Muscle of leg (tissue), 11 donors: ENCODE results near the gene TMEM132D. TPM values are rescaled to one million over a fixed set of nuclear protein-coding genes. Genes with fewer than 3 reads are reported as not detected.

ENCODE experiments used
- DNase-seq: peaks from one replicate; pipeline ENCODE4 v3.0.0; 2013
- H3K27ac ChIP-seq: one replicate; pipeline ENCODE4 v1.5.1; 2013; ENCODE audit warnings: mild to moderate bottlenecking, low read length, control low read depth
- H3K27me3 ChIP-seq: one replicate; pipeline ENCODE4 v1.6.1; 2013; ENCODE audit warnings: low read length; ENCODE audit not compliant: control insufficient read depth, insufficient read depth
- H3K36me3 ChIP-seq: one replicate; pipeline ENCODE4 v1.6.1; 2013; ENCODE audit warnings: low read length; ENCODE audit not compliant: control insufficient read depth, insufficient read depth
- H3K4me1 ChIP-seq: one replicate; pipeline ENCODE4 v1.6.1; 2013; ENCODE audit warnings: low read length; ENCODE audit not compliant: control insufficient read depth, insufficient read depth
- H3K4me3 ChIP-seq: one replicate; pipeline ENCODE4 v1.5.1; 2013; ENCODE audit warnings: low read length, control low read depth
- H3K9me3 ChIP-seq: replicated peaks from 2 replicates; pipeline ENCODE4 v1.6.1; 2013; ENCODE audit warnings: low read depth, low read length; ENCODE audit not compliant: control insufficient read depth
- WGBS: methylation state at CpG from one replicate; pipeline ENCODE4 v1.1.5; 2013; ENCODE audit warnings: missing lambda C conversion rate; ENCODE audit not compliant: insufficient coverage; 5-methylcytosine and 5-hydroxymethylcytosine counted together
- polyA plus RNA-seq, 8 donors: library from polyadenylated mRNA; unstranded; fragments of 120-200 nt; gene quantifications; one replicate each; pipeline versions ENCODE4 v1.2.1 to v1.2.3, GENCODE V29; 2013; ENCODE audit warnings: inconsistent platforms in 1 of 8, low replicate concordance in 1 of 8; ENCODE audit not compliant: insufficient read length in 8 of 8, insufficient read depth in 1 of 8
- total RNA-seq: library from RNA; stranded (reverse); fragments of 120-200 nt; gene quantifications from one replicate; pipeline ENCODE4 v1.2.4, GENCODE V29; 2013

The TMEM132D gene
- total and polyA plus RNA-seq, 9 donors: 0.44 to 2.0 (median 0.85) TPM

DNA sequence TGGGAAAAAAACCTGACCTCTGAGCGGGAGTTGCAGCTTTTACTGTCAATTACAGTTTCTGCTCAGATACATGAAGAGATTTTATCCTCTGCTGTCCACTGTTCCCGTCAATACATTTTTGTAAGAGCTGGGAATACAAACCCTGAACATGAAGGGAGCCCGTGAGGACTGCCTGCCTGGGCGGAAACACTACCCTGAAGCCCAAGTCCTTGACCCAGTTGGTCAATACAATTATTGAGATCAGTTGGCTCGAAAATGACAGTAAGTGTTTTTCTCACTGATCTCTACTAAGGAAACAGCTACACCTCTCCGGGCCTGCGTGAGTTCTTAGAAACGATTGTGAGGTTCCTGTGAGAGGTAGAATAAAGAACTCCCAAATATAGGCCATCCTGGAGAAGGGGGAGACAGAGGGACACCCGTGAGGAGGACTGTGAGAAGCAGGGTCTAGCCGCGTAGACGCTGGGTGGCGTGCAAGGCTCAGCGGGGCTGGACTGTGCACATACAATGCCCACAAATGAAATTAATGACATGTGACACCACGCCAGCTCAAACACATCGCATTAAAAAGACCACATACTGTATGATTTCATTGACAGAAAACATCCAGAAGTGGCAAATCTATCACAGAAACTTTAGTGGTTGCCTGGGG is 509.5 kb downstream of the TMEM132D start:
- 79% methylated on average over 10 of the region's 16 CpGs for WGBS
- no peak overlapping the region for H3K4me3 ChIP-seq
- no peaks in the 10 kb centered on the region for H3K27me3 ChIP-seq
- no peak overlapping the region for H3K27ac ChIP-seq
- no peaks in the 10 kb centered on the region for H3K9me3 ChIP-seq
- H3K4me1 ChIP-seq: no peaks in the 10 kb centered on the region
- H3K36me3 ChIP-seq: no peaks in the 10 kb centered on the region
- no peak for DNase-seq

DNA sequence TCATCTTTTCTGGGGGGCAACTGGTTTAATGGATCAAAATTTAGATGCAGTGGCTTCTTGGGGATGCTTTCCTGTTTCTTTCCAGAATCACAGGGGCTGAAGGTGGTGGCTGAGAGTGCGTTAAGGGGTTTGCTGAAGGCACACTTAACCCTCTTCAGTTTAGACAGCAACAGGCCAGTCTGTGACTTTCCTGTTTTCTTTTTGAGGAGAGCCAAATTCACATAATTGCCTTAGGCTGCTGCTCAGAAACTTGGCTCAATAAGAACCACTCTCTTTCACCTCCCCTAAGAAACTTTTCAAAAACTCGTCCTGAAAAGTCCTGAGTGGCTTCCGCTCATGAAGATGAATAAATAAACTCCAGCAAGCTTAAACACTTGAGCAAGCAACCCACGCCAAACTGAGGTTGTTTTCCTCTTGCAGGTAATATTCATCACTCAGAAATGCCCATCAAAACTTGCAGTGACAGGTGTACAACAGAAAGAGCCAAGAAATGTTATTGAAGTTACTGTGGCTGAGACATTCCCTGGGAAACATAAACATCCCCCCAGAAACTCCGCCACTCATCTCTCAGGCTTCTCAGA is 510.4 kb downstream of the TMEM132D start:
- Histone ChIP-seq H3K36me3 (no peaks in the 10 kb centered on the region), H3K27ac (no peak overlapping the region), H3K4me1 (no peaks in the 10 kb centered on the region), H3K27me3 (no peaks in the 10 kb centered on the region), H3K4me3 (no peak overlapping the region), H3K9me3 (no peaks in the 10 kb centered on the region)
- DNase-seq: no peak
- 63% methylated on average over 1 of the region's 5 CpGs for WGBS

DNA sequence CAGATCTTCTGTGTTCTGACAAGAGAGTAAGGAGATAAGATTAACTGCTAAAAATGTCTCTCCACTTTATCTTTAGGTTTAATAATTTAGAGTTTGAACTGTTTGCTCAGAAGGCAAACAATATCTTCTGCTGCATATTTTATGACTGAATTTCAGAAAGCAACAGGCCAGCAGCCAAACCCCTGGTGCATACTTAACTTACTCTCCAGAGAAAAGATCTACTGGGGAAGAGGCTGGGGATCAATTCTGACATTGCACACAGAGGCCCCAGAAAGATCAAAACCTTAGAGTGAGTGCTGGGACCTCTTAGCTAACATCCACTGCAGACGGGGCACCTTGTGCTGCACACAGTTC is 518.2 kb downstream of the TMEM132D start:
- H3K27me3 ChIP-seq: no peaks in the 10 kb centered on the region
- no peaks in the 10 kb centered on the region for H3K4me1 ChIP-seq
- no peaks in the 10 kb centered on the region for H3K36me3 ChIP-seq
- no peak overlapping the region for H3K4me3 ChIP-seq
- WGBS: 63% methylated on average over 1 of the region's 1 CpG
- H3K9me3 ChIP-seq: no peaks in the 10 kb centered on the region
- DNase-seq: no peak
- no peak overlapping the region for H3K27ac ChIP-seq

DNA sequence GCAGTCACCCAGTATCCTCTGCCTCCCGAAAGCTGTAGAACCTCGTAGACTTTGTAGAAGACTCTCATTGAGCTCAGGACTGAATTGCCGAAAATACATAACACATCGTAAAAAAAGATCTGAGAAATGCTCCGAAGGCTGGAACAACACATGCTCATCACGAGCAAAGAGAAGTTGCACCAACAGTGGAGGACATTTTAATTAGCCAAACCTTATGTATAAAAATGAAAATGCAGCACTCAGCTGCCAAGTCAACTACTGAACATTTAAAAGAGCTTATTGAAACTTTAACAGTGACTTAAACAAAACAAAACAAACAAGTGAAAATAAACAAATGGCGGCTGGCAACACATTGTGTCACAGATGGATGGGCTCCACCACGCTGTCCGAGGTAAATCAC is 519.9 kb downstream of the TMEM132D start:
- WGBS: 82% methylated on average over 4 of the region's 9 CpGs
- no peak overlapping the region for H3K27ac ChIP-seq
- H3K36me3 ChIP-seq: no peaks in the 10 kb centered on the region
- H3K9me3 ChIP-seq: no peaks in the 10 kb centered on the region
- DNase-seq: no peak
- H3K4me1 ChIP-seq: no peaks in the 10 kb centered on the region
- H3K27me3 ChIP-seq: no peaks in the 10 kb centered on the region
- H3K4me3 ChIP-seq: no peak overlapping the region

DNA sequence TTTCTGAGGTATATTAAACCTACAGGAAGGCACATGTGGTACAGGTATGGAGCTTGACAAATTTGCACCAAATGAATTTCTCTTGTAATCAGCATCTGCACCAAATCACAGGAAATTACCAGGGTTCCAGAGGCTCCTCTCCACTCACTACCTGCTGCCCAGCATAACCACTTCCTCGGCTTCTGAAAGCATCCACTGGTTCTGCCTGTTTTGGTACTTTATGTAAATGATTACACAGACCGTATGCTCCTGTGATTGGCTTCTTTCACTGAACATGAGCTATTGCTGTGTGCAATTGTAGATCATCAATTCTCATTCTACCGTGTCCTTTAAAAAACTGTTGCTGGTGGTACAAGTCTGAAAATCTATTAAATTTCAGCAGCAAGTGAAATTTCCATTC is 522.1 kb downstream of the TMEM132D start:
- no peaks in the 10 kb centered on the region for H3K4me1 ChIP-seq
- no peak for DNase-seq
- H3K27ac ChIP-seq: no peak overlapping the region
- no peaks in the 10 kb centered on the region for H3K36me3 ChIP-seq
- no peak overlapping the region for H3K4me3 ChIP-seq
- H3K27me3 ChIP-seq: no peaks in the 10 kb centered on the region
- no CpG with 5 or more reads among the region's 3 CpGs for WGBS
- no peaks in the 10 kb centered on the region for H3K9me3 ChIP-seq

DNA sequence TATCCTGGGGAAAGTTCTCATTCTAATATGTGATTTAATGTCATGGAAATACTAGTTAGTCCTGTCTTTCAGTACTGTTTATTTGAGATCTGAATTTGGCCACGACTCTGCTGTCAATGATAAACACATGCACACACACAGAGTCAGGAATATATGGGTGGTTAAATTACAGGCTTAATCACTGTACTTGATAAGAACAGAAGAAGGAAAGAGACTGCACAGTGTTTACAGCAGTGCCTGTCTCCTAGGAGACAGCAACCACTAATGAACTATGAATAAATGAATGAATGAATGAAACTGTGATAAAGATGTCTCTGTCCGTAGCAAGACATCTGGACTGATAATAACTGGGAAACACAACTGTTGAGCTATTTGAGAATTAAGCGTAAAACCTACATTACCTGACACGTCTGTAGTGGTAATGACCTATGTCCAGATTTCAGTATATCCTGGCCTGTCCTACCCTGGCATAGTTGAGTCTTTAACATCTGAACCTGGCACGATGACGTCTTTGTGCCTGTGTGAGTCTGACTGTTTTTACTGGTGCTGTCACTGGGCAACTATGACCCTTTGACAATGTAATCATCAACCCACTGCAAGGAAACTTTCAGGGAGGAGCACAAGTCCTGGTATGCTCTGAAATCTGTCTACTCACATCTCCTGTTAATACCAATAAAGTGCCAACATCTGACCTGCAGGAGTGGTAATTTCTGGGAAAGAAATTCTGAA is 524.6 kb downstream of the TMEM132D start:
- Histone ChIP-seq H3K36me3 (no peaks in the 10 kb centered on the region), H3K27me3 (no peaks in the 10 kb centered on the region), H3K4me3 (no peak overlapping the region), H3K4me1 (no peaks in the 10 kb centered on the region), H3K9me3 (no peaks in the 10 kb centered on the region), H3K27ac (no peak overlapping the region)
- no peak for DNase-seq
- 74% methylated on average over 5 of the region's 6 CpGs for WGBS

DNA sequence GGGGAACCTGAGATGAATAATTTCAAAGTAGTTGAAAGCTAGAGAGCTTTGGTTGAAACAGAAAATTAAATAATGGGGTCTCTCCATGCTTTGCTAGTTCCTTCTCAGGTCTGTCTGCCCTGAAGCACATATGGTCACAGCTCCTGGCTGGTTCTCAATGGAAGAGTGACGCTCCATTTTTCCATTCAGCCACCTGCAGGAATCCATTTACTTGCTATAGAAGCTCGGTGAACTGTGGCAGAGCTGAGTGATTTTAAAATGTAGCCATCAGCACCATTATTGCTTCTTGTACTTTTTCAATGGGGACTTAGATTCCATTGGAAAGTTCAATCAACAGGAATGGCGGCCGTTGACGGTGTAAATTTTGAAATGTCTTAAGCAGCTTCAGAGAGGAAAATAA is 525.3 kb downstream of the TMEM132D start:
- WGBS: 96% methylated on average over 3 of the region's 5 CpGs
- no peak for DNase-seq
- no peaks in the 10 kb centered on the region for H3K36me3 ChIP-seq
- no peaks in the 10 kb centered on the region for H3K4me1 ChIP-seq
- H3K9me3 ChIP-seq: no peaks in the 10 kb centered on the region
- no peaks in the 10 kb centered on the region for H3K27me3 ChIP-seq
- H3K4me3 ChIP-seq: no peak overlapping the region
- H3K27ac ChIP-seq: no peak overlapping the region

DNA sequence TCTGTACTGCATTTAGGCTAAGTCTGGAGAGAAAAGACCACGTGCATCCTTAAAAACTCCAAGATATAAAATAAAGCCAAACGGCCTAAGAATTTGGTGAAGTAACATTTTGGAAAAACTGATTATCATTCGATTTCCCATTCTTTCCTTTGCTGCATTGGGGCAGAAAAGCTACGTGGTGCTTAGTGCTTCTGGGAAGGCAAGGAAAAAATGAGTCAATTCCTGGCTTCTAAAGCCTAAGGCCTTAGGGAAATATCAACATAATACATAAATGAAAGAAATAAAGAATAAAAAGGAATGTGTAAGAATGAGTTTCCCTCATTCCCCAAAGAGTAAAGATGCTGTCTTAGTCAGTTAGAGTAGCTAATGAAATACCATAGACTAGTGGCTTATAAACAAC is 530.1 kb downstream of the TMEM132D start:
- Histone ChIP-seq H3K9me3 (no peaks in the 10 kb centered on the region), H3K4me3 (no peak overlapping the region), H3K27ac (no peak overlapping the region), H3K27me3 (no peaks in the 10 kb centered on the region), H3K36me3 (no peaks in the 10 kb centered on the region), H3K4me1 (no peaks in the 10 kb centered on the region)
- WGBS: no CpG with 5 or more reads among the region's 4 CpGs
- DNase-seq: peak; percentile 78

DNA sequence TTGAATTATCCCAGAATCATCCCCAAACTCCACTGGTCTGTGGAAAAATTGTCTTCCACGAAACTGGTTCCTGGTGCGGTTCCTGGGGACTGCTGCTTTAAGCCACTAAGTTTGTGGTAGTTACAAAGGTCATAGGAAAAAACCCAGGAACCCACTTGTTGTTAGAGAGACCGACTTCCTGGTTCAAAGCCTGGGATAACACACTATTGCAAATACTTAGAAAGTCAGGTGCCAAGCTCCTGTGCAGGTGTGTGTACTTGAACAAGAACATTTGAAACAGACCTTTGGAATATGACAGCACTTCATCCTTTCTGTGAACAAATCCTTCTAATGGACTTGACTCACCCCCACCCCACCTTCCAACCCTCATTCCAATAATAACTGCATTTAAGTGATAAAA is 530.9 kb downstream of the TMEM132D start:
- H3K36me3 ChIP-seq: no peaks in the 10 kb centered on the region
- H3K4me1 ChIP-seq: no peaks in the 10 kb centered on the region
- H3K27me3 ChIP-seq: no peaks in the 10 kb centered on the region
- DNase-seq: no peak
- no peak overlapping the region for H3K4me3 ChIP-seq
- no CpG with 5 or more reads among the region's 3 CpGs for WGBS
- H3K27ac ChIP-seq: no peak overlapping the region
- H3K9me3 ChIP-seq: no peaks in the 10 kb centered on the region

DNA sequence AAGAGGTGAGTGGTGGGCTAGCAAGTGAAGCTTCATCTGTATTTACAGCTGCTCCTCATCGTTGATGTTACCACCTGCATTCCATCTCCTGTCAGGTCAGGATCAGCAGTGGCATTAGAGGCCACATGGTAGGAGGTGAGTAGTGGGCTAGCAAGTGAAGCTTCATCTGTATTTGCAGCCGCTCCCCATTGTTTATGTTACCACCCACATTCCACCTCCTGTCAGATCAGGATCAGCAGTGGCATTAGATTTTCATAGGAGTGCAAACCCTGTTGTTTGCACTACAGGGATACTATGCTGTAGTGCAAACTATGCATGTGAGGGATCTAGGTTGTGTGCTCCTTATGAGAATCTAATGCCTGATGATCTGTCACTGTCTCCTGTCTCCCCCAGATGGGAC is 531.5 kb downstream of the TMEM132D start:
- Histone ChIP-seq H3K9me3 (peaks cover 1% of the 10 kb centered on the region), H3K27me3 (no peaks in the 10 kb centered on the region), H3K4me1 (no peaks in the 10 kb centered on the region), H3K27ac (no peak overlapping the region), H3K36me3 (no peaks in the 10 kb centered on the region), H3K4me3 (no peak overlapping the region)
- DNase-seq: no peak
- no CpG with 5 or more reads among the region's 2 CpGs for WGBS
